Brain microvascular endothelial cell (primary cell): ENCODE measurements around the gene JARID2.

ENCODE experiments used
- DNase-seq: peaks from one replicate; pipeline ENCODE4 v3.0.0-alpha.2; 2020
- H3K27ac ChIP-seq: fragments of 250-450 bp; sonication (Bioruptor Pico); 2 replicates; pipeline ENCODE4 v1.5.1; 2020; ENCODE audit warnings: mild to moderate bottlenecking, moderate library complexity
- H3K27me3 ChIP-seq: fragments of 250-450 bp; sonication (Bioruptor Pico); replicated peaks from 2 replicates; pipeline ENCODE4 v1.5.1; 2020; ENCODE audit warnings: mild to moderate bottlenecking
- H3K36me3 ChIP-seq: fragments of 250-450 bp; sonication (Bioruptor Pico); replicated peaks from 2 replicates; pipeline ENCODE4 v1.5.1; 2020; ENCODE audit warnings: mild to moderate bottlenecking
- H3K4me3 ChIP-seq: 2 replicates; pipeline ENCODE4 v1.5.1; 2011; ENCODE audit warnings: low read depth, mild to moderate bottlenecking, control low read depth, low read length, moderate library complexity
- in situ Hi-C: cut with HindIII; loops from 2 replicates; pipeline ENCODE4 v1.10.0; 2017; ENCODE audit warnings: low sequenced_read_pairs, low pct_ligation_motif_present
- TF ChIP-seq, protein P1 (sequence below): IDR thresholded peaks from 2 replicates; pipeline ENCODE4 v1.5.1; 2011; ENCODE audit warnings: low read depth, mild to moderate bottlenecking, moderate library complexity, low read length, control low read depth, inconsistent platforms; ENCODE audit errors: missing control alignments

The JARID2 gene

GRCh38 chr6:15399641-15400470, 154.0 kb downstream of the JARID2 start:
- peak; percentile 83 for DNase-seq

GRCh38 chr6:15400572-15401004, 154.7 kb downstream of the JARID2 start:
- H3K27me3 ChIP-seq = no peaks in the 10 kb centered on the region
- peak overlapping the region; percentile 38 for H3K4me3 ChIP-seq
- H3K36me3 ChIP-seq = no peaks in the 10 kb centered on the region
- DNase-seq = peak; percentile 38
- peak overlapping the region; percentile 7 for H3K27ac ChIP-seq
- TF ChIP-seq, protein P1, sequence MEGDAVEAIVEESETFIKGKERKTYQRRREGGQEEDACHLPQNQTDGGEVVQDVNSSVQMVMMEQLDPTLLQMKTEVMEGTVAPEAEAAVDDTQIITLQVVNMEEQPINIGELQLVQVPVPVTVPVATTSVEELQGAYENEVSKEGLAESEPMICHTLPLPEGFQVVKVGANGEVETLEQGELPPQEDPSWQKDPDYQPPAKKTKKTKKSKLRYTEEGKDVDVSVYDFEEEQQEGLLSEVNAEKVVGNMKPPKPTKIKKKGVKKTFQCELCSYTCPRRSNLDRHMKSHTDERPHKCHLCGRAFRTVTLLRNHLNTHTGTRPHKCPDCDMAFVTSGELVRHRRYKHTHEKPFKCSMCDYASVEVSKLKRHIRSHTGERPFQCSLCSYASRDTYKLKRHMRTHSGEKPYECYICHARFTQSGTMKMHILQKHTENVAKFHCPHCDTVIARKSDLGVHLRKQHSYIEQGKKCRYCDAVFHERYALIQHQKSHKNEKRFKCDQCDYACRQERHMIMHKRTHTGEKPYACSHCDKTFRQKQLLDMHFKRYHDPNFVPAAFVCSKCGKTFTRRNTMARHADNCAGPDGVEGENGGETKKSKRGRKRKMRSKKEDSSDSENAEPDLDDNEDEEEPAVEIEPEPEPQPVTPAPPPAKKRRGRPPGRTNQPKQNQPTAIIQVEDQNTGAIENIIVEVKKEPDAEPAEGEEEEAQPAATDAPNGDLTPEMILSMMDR = no peak
- in situ Hi-C loops = no loop called here

More at GRCh38 chr6:15399641-15400470, 154.0 kb downstream of the JARID2 start:
- peak overlapping the region; percentile 31 for H3K27ac ChIP-seq
- in situ Hi-C loops = no loop called here
- no peaks in the 10 kb centered on the region for H3K36me3 ChIP-seq
- TF ChIP-seq, protein P1 = no peak
- peak overlapping the region; percentile 38 for H3K4me3 ChIP-seq
- H3K27me3 ChIP-seq = no peaks in the 10 kb centered on the region

GRCh38 chr6:15401120-15401519, 155.3 kb downstream of the JARID2 start:
- Histone ChIP-seq H3K27me3 (no peaks in the 10 kb centered on the region), H3K4me3 (no peak overlapping the region), H3K36me3 (no peaks in the 10 kb centered on the region), H3K27ac (no peak overlapping the region)
- TF ChIP-seq, protein P1 = no peak
- no peak for DNase-seq
- in situ Hi-C loops = no loop called here

DNA sequence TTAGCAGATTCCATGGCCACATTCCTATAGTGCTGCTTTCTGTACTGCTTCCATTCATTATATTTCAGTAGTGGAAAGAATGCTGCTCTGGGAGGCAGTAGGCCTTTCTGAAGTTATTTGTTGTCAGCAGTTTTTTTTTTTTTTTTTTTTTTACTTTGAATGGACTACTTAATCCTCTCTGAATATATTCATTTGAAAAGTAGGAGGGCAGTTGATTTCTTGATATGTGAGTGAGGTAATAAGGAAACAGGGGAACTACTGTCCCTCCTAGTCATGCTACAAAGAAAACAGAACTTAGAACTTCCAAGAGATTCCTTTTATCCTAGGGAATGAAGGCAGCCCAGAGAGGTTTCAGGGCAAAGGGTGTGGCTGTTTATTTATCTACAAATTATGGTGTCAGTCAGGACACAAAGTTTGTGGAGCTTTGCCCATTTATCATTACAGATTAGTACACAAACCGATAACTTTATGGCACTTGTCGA, 155.9 kb downstream of the JARID2 start:
- Histone ChIP-seq H3K27me3 (no peaks in the 10 kb centered on the region), H3K36me3 (no peaks in the 10 kb centered on the region), H3K27ac (no peak overlapping the region), H3K4me3 (no peak overlapping the region)
- DNase-seq = no peak
- TF ChIP-seq, protein P1 = no peak
- in situ Hi-C loops = no loop called here

DNA sequence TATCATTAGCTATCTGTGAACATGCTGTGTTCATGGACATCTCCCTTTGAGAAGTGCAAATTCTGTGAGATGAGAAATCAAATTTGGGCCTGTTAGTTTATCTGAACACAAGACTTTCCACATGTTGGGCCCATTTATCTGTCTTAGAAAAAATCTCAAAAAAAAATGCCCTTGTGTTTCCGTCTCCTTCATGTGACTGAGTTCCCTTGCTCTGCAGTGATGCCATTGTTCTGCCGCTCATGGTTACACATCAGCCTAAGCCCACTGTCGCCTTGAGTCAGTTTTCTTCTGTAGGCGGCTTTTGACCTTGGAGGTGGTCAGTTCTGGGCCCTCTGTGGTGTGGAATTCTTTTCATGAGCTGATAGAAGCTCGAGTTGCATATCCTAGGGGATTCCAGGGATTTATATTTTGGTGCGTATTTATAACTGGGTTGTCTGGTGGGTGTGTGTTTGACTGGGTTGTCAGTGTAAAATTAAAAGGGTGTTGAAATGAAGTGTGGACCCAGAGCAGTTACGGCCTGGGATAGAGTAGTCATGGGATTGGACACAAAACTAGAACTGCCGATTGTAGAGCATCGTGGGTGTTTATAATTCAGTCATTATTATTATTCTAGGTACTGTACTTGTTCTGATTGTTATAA, 156.7 kb downstream of the JARID2 start:
- Histone ChIP-seq H3K36me3 (no peaks in the 10 kb centered on the region), H3K27ac (no peak overlapping the region), H3K4me3 (no peak overlapping the region), H3K27me3 (no peaks in the 10 kb centered on the region)
- no peak for DNase-seq
- TF ChIP-seq, protein P1 = no peak
- in situ Hi-C loops = no loop called here
